Measurements from ENCODE around the gene BRF1.

Gene BRF1

DNA sequence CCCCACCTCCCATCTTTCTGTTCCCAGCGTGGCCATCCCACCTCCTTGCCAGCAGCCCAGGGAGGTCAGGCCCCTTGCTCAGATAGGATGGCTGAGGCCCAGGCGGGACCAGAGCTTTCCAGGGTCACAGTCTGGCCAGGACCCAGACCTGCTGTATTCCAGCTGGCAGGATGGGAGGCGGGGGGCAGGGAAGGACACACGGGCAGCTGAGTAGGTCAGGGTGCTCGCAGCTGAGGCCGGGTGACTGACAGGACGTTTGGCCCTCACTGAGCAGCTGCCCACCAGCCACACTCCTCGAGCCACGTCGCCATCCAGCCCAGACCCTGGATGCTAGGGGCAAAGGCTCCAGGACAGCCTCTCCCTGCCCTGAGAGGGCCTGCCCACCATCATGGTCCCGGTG is 123.7 kb downstream of the BRF1 start:
- Histone ChIP-seq H3K36me3 (ENCODE audit: control insufficient read depth, low read length) (no peaks in the 10 kb centered on the region), H3F3A (ENCODE audit: control insufficient read depth, insufficient read depth) (no peaks in the 10 kb centered on the region), H3K9me3 (ENCODE audit: control insufficient read depth, insufficient read depth, low read length) (no peaks in the 10 kb centered on the region), H3K4me3 (ENCODE audit: low read length) (no peak overlapping the region), H3K79me2 (ENCODE audit: control insufficient read depth, low read length) (no peaks in the 10 kb centered on the region), H3K9me2 (replicated peaks; ENCODE audit: control insufficient read depth, low read length) (no peaks in the 10 kb centered on the region), H4K20me1 (ENCODE audit: control insufficient read depth, insufficient read depth, low read depth, low read length) (no peaks in the 10 kb centered on the region), H3K27ac (ENCODE audit: low read depth, low read length) (no peak overlapping the region), H3K4me2 (ENCODE audit: low read length) (no peak overlapping the region), H3K4me1 (ENCODE audit: control insufficient read depth, low read length) (peaks cover 40% of the 10 kb centered on the region), H3K27me3 (ENCODE audit: control insufficient read depth, low read length) (peaks cover 21% of the 10 kb centered on the region)
- no peak for TF ChIP-seq EZH2phosphoT487 (IDR thresholded peaks at IDR 0.05; ENCODE audit: borderline replicate concordance, low read length)
- TF ChIP-seq, protein P1, sequence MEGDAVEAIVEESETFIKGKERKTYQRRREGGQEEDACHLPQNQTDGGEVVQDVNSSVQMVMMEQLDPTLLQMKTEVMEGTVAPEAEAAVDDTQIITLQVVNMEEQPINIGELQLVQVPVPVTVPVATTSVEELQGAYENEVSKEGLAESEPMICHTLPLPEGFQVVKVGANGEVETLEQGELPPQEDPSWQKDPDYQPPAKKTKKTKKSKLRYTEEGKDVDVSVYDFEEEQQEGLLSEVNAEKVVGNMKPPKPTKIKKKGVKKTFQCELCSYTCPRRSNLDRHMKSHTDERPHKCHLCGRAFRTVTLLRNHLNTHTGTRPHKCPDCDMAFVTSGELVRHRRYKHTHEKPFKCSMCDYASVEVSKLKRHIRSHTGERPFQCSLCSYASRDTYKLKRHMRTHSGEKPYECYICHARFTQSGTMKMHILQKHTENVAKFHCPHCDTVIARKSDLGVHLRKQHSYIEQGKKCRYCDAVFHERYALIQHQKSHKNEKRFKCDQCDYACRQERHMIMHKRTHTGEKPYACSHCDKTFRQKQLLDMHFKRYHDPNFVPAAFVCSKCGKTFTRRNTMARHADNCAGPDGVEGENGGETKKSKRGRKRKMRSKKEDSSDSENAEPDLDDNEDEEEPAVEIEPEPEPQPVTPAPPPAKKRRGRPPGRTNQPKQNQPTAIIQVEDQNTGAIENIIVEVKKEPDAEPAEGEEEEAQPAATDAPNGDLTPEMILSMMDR (IDR thresholded peaks at IDR 0.05; ENCODE audit: low read depth, low read length, poor library complexity, severe bottlenecking), result no peak

DNA sequence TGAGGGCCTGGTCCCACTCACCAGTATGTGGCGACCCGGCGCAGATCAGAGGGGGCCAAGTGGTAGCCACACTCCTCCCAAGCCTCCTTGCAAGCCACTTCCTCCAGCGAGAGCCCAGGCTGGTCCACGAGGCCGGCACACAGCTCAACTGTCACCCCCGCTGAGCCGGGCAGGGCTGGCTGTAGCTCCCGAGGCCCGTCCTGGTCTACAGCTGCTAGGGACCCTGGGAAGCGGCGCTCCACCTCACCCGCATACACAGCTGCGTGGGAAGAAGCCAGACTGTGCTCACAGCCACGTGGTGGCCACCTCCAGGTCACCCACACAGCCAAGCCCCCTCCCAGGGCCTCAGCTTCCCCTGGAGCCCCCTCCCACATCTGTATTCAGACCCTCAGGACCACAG is 124.3 kb downstream of the BRF1 start:
- H4K20me1 ChIP-seq (ENCODE audit: control insufficient read depth, insufficient read depth, low read depth, low read length), result peaks cover 4% of the 10 kb centered on the region; the same call in 1 of the 2 replicates
- peaks cover 38% of the 10 kb centered on the region for H3K4me1 ChIP-seq (ENCODE audit: control insufficient read depth, low read length)
- peaks cover 16% of the 10 kb centered on the region for H3K27me3 ChIP-seq (ENCODE audit: control insufficient read depth, low read length)
- no peak for TF ChIP-seq EZH2phosphoT487 (IDR thresholded peaks at IDR 0.05; ENCODE audit: borderline replicate concordance, low read length)
- no peak overlapping the region for H3K27ac ChIP-seq (ENCODE audit: low read depth, low read length)
- H3K9me3 ChIP-seq (ENCODE audit: control insufficient read depth, insufficient read depth, low read length), result no peaks in the 10 kb centered on the region
- no peaks in the 10 kb centered on the region for H3K36me3 ChIP-seq (ENCODE audit: control insufficient read depth, low read length)
- H3K4me3 ChIP-seq (ENCODE audit: low read length), result no peak overlapping the region
- peak overlapping the region; percentile 37; the same call in 1 of the 2 replicates for H3K4me2 ChIP-seq (ENCODE audit: low read length)
- H3K79me2 ChIP-seq (ENCODE audit: control insufficient read depth, low read length), result no peaks in the 10 kb centered on the region
- no peaks in the 10 kb centered on the region for H3K9me2 ChIP-seq (replicated peaks; ENCODE audit: control insufficient read depth, low read length)
- H3F3A ChIP-seq (ENCODE audit: control insufficient read depth, insufficient read depth), result no peaks in the 10 kb centered on the region

DNA sequence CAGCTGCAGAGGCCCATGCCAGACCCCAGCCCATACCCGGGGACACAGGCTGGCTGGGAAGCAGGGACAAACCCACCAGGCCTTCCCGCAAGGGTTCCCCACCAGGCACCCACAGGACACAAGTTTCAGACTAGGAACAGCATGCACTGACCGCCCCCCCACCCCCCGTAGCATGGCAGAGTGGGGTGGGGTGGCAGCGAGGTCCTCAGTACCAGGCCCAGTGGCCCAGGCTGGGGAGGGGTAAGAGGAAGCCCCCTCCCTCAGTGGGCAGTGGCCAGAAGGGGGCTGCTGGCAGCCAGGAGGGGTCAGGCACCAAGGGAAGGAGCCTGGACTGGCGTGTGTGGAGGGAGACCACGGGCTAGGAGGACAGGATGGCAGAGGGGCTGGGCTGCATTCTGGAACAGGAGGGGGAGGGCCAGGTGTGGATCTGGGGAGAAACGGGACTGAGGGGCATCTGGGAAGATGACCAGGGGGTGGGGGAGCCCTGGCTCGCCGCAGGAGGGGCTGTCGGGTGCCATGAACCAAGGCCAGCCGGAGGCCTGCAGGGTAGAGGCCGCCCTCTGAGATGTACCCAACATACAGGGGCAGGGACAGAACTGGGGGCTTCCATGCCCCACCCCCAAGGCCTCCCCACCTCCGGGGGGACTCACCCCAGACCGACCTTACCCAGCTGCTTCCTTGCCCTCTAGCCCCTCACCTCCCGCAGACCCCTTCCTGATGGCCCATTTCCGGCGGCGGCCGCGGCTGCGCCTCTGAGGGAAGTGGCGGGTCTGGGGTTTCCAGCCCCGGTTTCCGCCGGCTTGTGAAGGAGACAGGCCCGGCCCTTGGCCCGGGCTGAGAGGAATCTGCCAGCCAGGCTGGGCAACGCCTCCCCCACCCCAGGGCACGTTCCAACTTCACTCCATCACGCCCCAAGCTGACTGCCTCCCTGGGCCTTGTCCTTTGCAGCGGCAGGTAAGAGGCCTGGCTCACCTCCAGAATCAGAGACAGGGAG is 126.6 kb downstream of the BRF1 start:
- peak overlapping the region; percentile 53 for H3K4me2 ChIP-seq (ENCODE audit: low read length)

More for the DNA sequence above, 126.6 kb downstream of the BRF1 start:
- H3K4me1 ChIP-seq (ENCODE audit: control insufficient read depth, low read length), result peaks cover 38% of the 10 kb centered on the region
- H3K9me3 ChIP-seq (ENCODE audit: control insufficient read depth, insufficient read depth, low read length), result no peaks in the 10 kb centered on the region
- H3K27ac ChIP-seq (ENCODE audit: low read depth, low read length), result no peak overlapping the region
- H3K36me3 ChIP-seq (ENCODE audit: control insufficient read depth, low read length), result no peaks in the 10 kb centered on the region
- H4K20me1 ChIP-seq (ENCODE audit: control insufficient read depth, insufficient read depth, low read depth, low read length), result peaks cover 4% of the 10 kb centered on the region; the same call in 1 of the 2 replicates
- H3K79me2 ChIP-seq (ENCODE audit: control insufficient read depth, low read length), result no peaks in the 10 kb centered on the region
- no peaks in the 10 kb centered on the region for H3K9me2 ChIP-seq (replicated peaks; ENCODE audit: control insufficient read depth, low read length)
- peaks cover 22% of the 10 kb centered on the region for H3K27me3 ChIP-seq (ENCODE audit: control insufficient read depth, low read length)
- H3K4me3 ChIP-seq (ENCODE audit: low read length), result peak overlapping the region; percentile 36
- no peaks in the 10 kb centered on the region for H3F3A ChIP-seq (ENCODE audit: control insufficient read depth, insufficient read depth)
- TF ChIP-seq, protein P1 (IDR thresholded peaks at IDR 0.05; ENCODE audit: low read depth, low read length, poor library complexity, severe bottlenecking), result no peak
- TF ChIP-seq EZH2phosphoT487 (IDR thresholded peaks at IDR 0.05; ENCODE audit: borderline replicate concordance, low read length), result no peak

Measured in DOHH2 (cell line).